Pulmonary artery endothelial cell (primary cell): ENCODE results near the gene PHF11. TPM values are rescaled to one million over a fixed set of nuclear protein-coding genes. Genes with fewer than 3 reads are reported as not detected.

Experiments used
- DNase-seq: peaks from one replicate; pipeline ENCODE4 v3.0.0-alpha.2; 2011; ENCODE audit warnings: low read depth, low spot score
- total RNA-seq: library from RNA; depleted of rRNA; stranded (reverse); fragments of >200 nt; gene quantifications from 2 replicates; pipeline ENCODE4 v1.2.3, GENCODE V29; 2014

The PHF11 gene
- total RNA-seq, 1 donor from 2014 or later = 8.8 TPM

GRCh38 chr13:49498206-49498605 is 2.5 kb downstream of the PHF11 start:
- DNase-seq = no peak

- no peak for DNase-seq
Measured at GRCh38 chr13:49499889-49500660, 4.3 kb downstream of the PHF11 start.

- DNase-seq = peak; percentile 54
Measured at GRCh38 chr13:49502954-49503353, 7.2 kb downstream of the PHF11 start.

- no peak for DNase-seq
Measured at GRCh38 chr13:49503951-49504350, 8.2 kb downstream of the PHF11 start.

- no peak for DNase-seq
Measured at GRCh38 chr13:49512578-49512977, 16.8 kb downstream of the PHF11 start.

- no peak for DNase-seq
Measured at GRCh38 chr13:49516467-49516866, 20.7 kb downstream of the PHF11 start.

GRCh38 chr13:49517461-49517860 is 21.7 kb downstream of the PHF11 start:
- no peak for DNase-seq

GRCh38 chr13:49521224-49521623 is 25.5 kb downstream of the PHF11 start:
- DNase-seq = no peak

- no peak for DNase-seq
Measured at GRCh38 chr13:49524740-49525501, 29.2 kb downstream of the PHF11 start.

GRCh38 chr13:49527123-49527522 is 31.4 kb downstream of the PHF11 start:
- DNase-seq = no peak

- no peak for DNase-seq
Measured at GRCh38 chr13:49528161-49528560, 32.4 kb downstream of the PHF11 start.

- DNase-seq = no peak
Measured at GRCh38 chr13:49530457-49530856, 34.7 kb downstream of the PHF11 start.

GRCh38 chr13:49532593-49532992 is 36.8 kb downstream of the PHF11 start:
- DNase-seq = no peak

GRCh38 chr13:49533011-49533410 is 37.3 kb downstream of the PHF11 start:
- DNase-seq = no peak

- DNase-seq = no peak
Measured at GRCh38 chr13:49533591-49534269, 38.0 kb downstream of the PHF11 start.

- DNase-seq = no peak
Measured at GRCh38 chr13:49536144-49536873, 40.6 kb downstream of the PHF11 start.

GRCh38 chr13:49538404-49538803 is 42.7 kb downstream of the PHF11 start:
- DNase-seq = no peak

GRCh38 chr13:49539313-49539712 is 43.6 kb downstream of the PHF11 start:
- no peak for DNase-seq

GRCh38 chr13:49539746-49540145 is 44.0 kb downstream of the PHF11 start:
- DNase-seq = no peak

- DNase-seq = peak; percentile 19
Measured at GRCh38 chr13:49540552-49540951, 44.8 kb downstream of the PHF11 start.

- DNase-seq = no peak
Measured at GRCh38 chr13:49543656-49544055, 47.9 kb downstream of the PHF11 start.

- no peak for DNase-seq
Measured at GRCh38 chr13:49545661-49546060, 49.9 kb downstream of the PHF11 start.
